Measurements from ENCODE around the gene FASN. TPM values are rescaled to one million over a fixed set of nuclear protein-coding genes. Genes with fewer than 3 reads are reported as not detected.

FASN gene
- total and polyA plus RNA-seq, 2 of the 13 experiments (the other 11 are each of a cell fraction or from before 2014, with no cell fraction given), result 51.7 to 101 TPM

DNA sequence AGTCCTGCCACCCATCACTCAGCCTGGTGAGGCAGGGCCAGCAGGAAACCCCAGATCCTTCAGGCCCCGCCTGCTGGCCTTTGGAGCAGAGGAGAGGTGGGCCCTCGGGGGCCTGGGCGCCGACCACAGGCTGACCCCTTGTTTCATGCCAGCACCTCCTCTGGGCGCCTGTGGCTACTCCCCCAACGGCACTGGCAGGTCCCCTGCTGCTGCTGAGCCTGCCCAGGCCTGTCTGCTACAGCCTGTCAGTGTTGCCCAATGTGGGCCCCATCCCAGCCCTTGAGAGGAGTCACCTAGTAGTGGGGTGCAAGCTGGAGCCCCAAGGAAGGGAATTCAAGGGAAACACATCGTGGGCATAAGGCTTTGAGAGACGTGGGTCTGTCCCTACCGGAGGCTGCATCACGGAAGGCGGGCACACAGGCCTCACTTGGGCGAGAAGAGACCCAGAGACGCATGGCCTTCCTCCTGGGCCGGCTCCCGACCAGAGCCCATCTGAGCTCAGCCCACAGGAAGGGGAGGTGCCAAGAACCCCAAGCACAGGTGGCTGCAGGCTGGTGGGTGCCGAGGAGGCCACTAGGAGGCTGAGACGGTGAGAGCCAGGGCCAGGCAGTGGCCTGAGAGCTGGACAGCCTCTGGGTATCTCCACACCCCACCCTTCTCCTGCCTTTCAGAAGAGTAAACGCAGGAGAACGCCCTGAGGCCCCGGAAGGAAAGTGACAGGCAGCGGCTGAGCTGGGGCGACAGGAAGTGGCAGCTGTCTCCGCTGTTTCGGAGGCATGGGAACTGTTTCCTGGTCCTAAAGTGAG is 8.0 kb upstream of the FASN start (continued):
- TF ChIP-seq NFYC (CRISPR knock-in tag; IDR thresholded peaks at IDR 0.05) (peak; percentile 35; the same call in 1 of the 2 replicates), ZNF550 (CRISPR knock-in tag; IDR thresholded peaks at IDR 0.05; ENCODE audit: borderline replicate concordance) (no peak), NCOA5 (CRISPR knock-in tag; IDR thresholded peaks at IDR 0.05) (no peak), PAWR (CRISPR knock-in tag; IDR thresholded peaks at IDR 0.05; ENCODE audit: borderline replicate concordance) (0 out of 2 replicates have a peak, but pooled peaks have one; percentile 45), SMAD3 (CRISPR knock-in tag; IDR thresholded peaks at IDR 0.05) (peak; percentile 91; the same call in 1 of the 2 replicates), GTF2F1 (IDR thresholded peaks at IDR 0.05; ENCODE audit: low read length) (no peak), ZFAT (CRISPR knock-in tag; conservative IDR thresholded peaks at IDR 0.05) (no peak; the same call in 1 of the 2 replicates), KAT7 (CRISPR knock-in tag; IDR thresholded peaks at IDR 0.05; ENCODE audit: borderline replicate concordance) (peak; percentile 84; the same call in 1 of the 2 replicates), GTF3A (CRISPR knock-in tag; conservative IDR thresholded peaks at IDR 0.05) (no peak), MYNN (CRISPR knock-in tag; IDR thresholded peaks at IDR 0.05; ENCODE audit: low read depth) (no peak)
- TF ChIP-seq, protein P1, sequence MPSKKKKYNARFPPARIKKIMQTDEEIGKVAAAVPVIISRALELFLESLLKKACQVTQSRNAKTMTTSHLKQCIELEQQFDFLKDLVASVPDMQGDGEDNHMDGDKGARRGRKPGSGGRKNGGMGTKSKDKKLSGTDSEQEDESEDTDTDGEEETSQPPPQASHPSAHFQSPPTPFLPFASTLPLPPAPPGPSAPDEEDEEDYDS (CRISPR knock-in tag; IDR thresholded peaks at IDR 0.05), result peak; percentile 94
- TF ChIP-seq, protein P2, sequence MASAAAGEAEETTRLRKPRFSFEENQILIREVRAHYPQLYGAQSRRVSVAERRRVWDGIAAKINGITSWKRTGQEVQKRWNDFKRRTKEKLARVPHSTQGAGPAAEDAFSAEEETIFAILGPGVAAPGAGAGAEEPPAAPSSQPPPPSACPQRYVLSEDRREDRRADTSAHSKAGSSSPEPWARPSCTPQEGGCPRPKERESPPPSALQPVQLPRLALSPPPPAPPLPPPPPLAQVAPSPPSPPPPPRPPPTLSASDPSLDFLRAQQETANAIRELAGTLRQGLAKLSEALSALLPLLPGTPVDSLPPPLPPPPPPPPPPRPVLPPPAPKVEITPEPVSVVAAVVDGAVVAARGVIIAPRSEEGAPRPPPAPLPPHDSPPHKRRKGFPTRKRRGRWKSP (CRISPR knock-in tag; IDR thresholded peaks at IDR 0.05), result peak; percentile 86; the same call in 1 of the 2 replicates
- TF ChIP-seq, protein P3, sequence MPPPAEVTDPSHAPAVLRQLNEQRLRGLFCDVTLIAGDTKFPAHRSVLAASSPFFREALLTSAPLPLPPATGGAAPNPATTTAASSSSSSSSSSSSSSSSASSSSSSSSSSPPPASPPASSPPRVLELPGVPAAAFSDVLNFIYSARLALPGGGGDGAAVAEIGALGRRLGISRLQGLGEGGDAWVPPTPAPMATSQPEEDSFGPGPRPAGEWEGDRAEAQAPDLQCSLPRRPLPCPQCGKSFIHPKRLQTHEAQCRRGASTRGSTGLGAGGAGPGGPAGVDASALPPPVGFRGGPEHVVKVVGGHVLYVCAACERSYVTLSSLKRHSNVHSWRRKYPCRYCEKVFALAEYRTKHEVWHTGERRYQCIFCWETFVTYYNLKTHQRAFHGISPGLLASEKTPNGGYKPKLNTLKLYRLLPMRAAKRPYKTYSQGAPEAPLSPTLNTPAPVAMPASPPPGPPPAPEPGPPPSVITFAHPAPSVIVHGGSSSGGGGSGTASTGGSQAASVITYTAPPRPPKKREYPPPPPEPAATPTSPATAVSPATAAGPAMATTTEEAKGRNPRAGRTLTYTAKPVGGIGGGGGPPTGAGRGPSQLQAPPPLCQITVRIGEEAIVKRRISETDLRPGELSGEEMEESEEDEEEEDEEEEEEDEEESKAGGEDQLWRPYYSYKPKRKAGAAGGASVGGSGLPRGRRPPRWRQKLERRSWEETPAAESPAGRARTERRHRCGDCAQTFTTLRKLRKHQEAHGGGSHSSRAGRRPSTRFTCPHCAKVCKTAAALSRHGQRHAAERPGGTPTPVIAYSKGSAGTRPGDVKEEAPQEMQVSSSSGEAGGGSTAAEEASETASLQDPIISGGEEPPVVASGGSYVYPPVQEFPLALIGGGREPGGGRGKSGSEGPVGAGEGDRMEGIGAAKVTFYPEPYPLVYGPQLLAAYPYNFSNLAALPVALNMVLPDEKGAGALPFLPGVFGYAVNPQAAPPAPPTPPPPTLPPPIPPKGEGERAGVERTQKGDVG (CRISPR knock-in tag; IDR thresholded peaks at IDR 0.05; ENCODE audit: borderline replicate concordance), result no peak
- TF ChIP-seq, protein P4, sequence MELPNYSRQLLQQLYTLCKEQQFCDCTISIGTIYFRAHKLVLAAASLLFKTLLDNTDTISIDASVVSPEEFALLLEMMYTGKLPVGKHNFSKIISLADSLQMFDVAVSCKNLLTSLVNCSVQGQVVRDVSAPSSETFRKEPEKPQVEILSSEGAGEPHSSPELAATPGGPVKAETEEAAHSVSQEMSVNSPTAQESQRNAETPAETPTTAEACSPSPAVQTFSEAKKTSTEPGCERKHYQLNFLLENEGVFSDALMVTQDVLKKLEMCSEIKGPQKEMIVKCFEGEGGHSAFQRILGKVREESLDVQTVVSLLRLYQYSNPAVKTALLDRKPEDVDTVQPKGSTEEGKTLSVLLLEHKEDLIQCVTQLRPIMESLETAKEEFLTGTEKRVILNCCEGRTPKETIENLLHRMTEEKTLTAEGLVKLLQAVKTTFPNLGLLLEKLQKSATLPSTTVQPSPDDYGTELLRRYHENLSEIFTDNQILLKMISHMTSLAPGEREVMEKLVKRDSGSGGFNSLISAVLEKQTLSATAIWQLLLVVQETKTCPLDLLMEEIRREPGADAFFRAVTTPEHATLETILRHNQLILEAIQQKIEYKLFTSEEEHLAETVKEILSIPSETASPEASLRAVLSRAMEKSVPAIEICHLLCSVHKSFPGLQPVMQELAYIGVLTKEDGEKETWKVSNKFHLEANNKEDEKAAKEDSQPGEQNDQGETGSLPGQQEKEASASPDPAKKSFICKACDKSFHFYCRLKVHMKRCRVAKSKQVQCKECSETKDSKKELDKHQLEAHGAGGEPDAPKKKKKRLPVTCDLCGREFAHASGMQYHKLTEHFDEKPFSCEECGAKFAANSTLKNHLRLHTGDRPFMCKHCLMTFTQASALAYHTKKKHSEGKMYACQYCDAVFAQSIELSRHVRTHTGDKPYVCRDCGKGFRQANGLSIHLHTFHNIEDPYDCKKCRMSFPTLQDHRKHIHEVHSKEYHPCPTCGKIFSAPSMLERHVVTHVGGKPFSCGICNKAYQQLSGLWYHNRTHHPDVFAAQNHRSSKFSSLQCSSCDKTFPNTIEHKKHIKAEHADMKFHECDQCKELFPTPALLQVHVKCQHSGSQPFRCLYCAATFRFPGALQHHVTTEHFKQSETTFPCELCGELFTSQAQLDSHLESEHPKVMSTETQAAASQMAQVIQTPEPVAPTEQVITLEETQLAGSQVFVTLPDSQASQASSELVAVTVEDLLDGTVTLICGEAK (IDR thresholded peaks at IDR 0.05), result no peak
- TF ChIP-seq, protein P4 (CRISPR knock-in tag; IDR thresholded peaks at IDR 0.05), result peak; percentile 27; the same call in 1 of the 2 replicates

Measured in HepG2 (cell line).